Suprapubic skin (tissue), 4 donors: ENCODE data around the gene HMGB4.

ENCODE experiments used
- EP300 ChIP-seq: sonication (generic); formaldehyde crosslinking; IDR thresholded peaks from one replicate; pipeline ENCODE4 v1.6.1; 2017; ENCODE audit warnings: antibody characterized with exemption
- POLR2AphosphoS5 ChIP-seq, 3 donors: sonication (generic); formaldehyde crosslinking; IDR thresholded peaks; one replicate each; pipeline ENCODE4 v1.6.1; 2017; ENCODE audit warnings: antibody characterized with exemption in 3 of 3
- TF ChIP-seq, protein P1 (sequence below), 2 donors: fragments of 200-600 bp in 1 of 2; fragments of 450-650 bp in 1 of 2; sonication (generic) in 1 of 2; IDR thresholded peaks; one replicate each; pipeline ENCODE4 v1.5.1; 2016 to 2019; ENCODE audit warnings: antibody characterized with exemption in 2 of 2, mild to moderate bottlenecking in 1 of 2, moderate library complexity in 1 of 2

DNA sequence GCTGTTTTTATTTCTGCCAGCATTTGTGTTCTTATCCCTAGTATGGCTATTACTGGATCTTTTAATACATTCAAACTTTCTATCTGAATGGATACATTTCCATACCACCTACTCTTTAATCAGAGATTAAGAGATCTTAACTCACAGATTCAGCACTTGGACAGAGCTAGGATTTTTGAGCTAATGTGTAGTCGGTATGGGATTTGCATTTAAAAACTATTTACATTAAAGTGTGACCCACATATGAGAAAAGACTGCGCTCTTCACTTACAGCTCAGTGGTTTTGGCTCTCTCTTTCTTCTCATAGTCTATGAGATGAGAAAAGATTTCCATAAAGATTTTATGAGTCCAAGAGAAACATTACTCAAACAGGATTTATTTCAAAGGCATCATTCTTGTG is 16.4 kb downstream of the HMGB4 start:
- TF ChIP-seq POLR2AphosphoS5 (IDR thresholded peaks at IDR 0.05) (no peak), EP300 (no peak)
- TF ChIP-seq, protein P1, sequence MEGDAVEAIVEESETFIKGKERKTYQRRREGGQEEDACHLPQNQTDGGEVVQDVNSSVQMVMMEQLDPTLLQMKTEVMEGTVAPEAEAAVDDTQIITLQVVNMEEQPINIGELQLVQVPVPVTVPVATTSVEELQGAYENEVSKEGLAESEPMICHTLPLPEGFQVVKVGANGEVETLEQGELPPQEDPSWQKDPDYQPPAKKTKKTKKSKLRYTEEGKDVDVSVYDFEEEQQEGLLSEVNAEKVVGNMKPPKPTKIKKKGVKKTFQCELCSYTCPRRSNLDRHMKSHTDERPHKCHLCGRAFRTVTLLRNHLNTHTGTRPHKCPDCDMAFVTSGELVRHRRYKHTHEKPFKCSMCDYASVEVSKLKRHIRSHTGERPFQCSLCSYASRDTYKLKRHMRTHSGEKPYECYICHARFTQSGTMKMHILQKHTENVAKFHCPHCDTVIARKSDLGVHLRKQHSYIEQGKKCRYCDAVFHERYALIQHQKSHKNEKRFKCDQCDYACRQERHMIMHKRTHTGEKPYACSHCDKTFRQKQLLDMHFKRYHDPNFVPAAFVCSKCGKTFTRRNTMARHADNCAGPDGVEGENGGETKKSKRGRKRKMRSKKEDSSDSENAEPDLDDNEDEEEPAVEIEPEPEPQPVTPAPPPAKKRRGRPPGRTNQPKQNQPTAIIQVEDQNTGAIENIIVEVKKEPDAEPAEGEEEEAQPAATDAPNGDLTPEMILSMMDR (IDR thresholded peaks at IDR 0.05) = no peak
